Endodermal cell (in vitro differentiated cells): ENCODE results near the gene ACACA. TPM values are rescaled to one million over a fixed set of nuclear protein-coding genes. Genes with fewer than 3 reads are reported as not detected.

ENCODE experiments used
- DNase-seq: peaks from one replicate; pipeline ENCODE4 v3.0.0-alpha.2; 2017
- H3K27ac ChIP-seq: 2 replicates; pipeline ENCODE4 v1.5.1; 2013; ENCODE audit warnings: mild to moderate bottlenecking, low read depth, low read length, moderate library complexity
- H3K27me3 ChIP-seq: 2 replicates; pipeline ENCODE4 v1.6.1; 2013; ENCODE audit warnings: mild to moderate bottlenecking, low read length, moderate library complexity; ENCODE audit not compliant: insufficient read depth, control insufficient read depth, poor library complexity, severe bottlenecking
- H3K36me3 ChIP-seq: 2 replicates; pipeline ENCODE4 v1.7.0; 2013; ENCODE audit warnings: mild to moderate bottlenecking, low read length, moderate library complexity; ENCODE audit not compliant: control insufficient read depth, insufficient read depth
- H3K4me1 ChIP-seq: one replicate; pipeline ENCODE4 v1.7.0; 2013; ENCODE audit warnings: low read length; ENCODE audit not compliant: control insufficient read depth, insufficient read depth
- H3K4me3 ChIP-seq: 2 replicates; pipeline ENCODE4 v1.5.1; 2013; ENCODE audit warnings: mild to moderate bottlenecking, low read length, moderate library complexity
- H3K9ac ChIP-seq: 2 replicates; pipeline ENCODE4 v1.6.1; 2013; ENCODE audit warnings: mild to moderate bottlenecking, low read length, moderate library complexity; ENCODE audit not compliant: poor library complexity, severe bottlenecking; ENCODE audit errors: extremely low read depth
- H3K9me3 ChIP-seq: 2 replicates; pipeline ENCODE4 v1.6.1; 2013; ENCODE audit warnings: mild to moderate bottlenecking, low read length, moderate library complexity; ENCODE audit not compliant: control insufficient read depth
- H3K27ac Mint-ChIP-seq: 2 replicates; pipeline ENCODE4 v1.8.0; 2020; ENCODE audit warnings: mixed read lengths
- H3K27me3 Mint-ChIP-seq: 2 replicates; pipeline ENCODE4 v1.8.0; 2021; ENCODE audit warnings: mild to moderate bottlenecking, mixed read lengths; ENCODE audit not compliant: insufficient read depth
- H3K36me3 Mint-ChIP-seq: 2 replicates; pipeline ENCODE4 v1.8.0; 2020; ENCODE audit warnings: low read depth, mixed read lengths
- H3K4me1 Mint-ChIP-seq: 2 replicates; pipeline ENCODE4 v1.8.0; 2020; ENCODE audit warnings: mixed read lengths
- H3K4me3 Mint-ChIP-seq: 2 replicates; pipeline ENCODE4 v1.8.0; 2020; ENCODE audit warnings: mild to moderate bottlenecking, moderate library complexity, mixed read lengths
- H3K9me3 Mint-ChIP-seq: 2 replicates; pipeline ENCODE4 v1.8.0; 2020; ENCODE audit warnings: mild to moderate bottlenecking, mixed read lengths
- CTCF ChIP-seq: fragments of 200-600 bp; sonication (generic); conservative IDR thresholded peaks from 2 replicates; pipeline ENCODE4 v1.5.0; 2021; ENCODE audit warnings: antibody characterized with exemption, mild to moderate bottlenecking
- WGBS, 2 experiments: methylation state at CpG; one replicate each; pipeline versions ENCODE4 v1.1.5 to v1.1.7; 2013; ENCODE audit warnings: missing lambda C conversion rate in 2 of 2, mixed read lengths in 1 of 2; ENCODE audit not compliant: insufficient coverage in 1 of 2, insufficient read length in 1 of 2; 5-methylcytosine and 5-hydroxymethylcytosine counted together
- total RNA-seq, 2 donors: library from RNA; stranded (reverse); fragmentation: NEBNext Ultra II Directional in 1 of 2; extraction: Animal tissue kit (Norgen Biotek cat#: 25700) in 1 of 2; gene quantifications; 2 replicates in 1 of 2; 3 replicates in 1 of 2; pipeline ENCODE4 v1.2.1, GENCODE V29; 2021

Gene ACACA
- total RNA-seq, 2 donors from 2014 or later, result 66.7 to 68.6 TPM

DNA sequence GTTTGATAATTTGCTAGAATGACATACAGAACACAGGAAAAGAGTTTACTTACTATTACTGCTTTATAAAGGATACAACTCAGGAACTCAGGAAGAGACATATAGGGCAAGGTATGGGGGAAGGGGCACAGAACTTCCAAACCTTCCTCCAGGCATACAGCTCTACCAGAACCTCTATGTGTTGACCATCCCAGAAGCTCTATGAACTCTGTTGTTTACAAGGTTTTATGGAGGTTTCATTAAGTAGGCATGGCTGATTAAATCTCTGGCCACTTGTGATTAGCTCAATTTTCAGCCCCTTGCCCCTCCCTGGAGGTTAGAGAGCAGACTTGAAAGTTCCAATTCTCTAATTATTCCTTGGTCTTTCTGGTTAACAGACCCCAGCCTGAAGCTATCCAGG is 91.0 kb downstream of the ACACA start:
- H3K36me3 Mint-ChIP-seq, result peaks cover 23% of the 10 kb centered on the region
- H3K9me3 Mint-ChIP-seq, result no peaks in the 10 kb centered on the region
- H3K4me1 ChIP-seq, result no peaks in the 10 kb centered on the region
- H3K4me1 Mint-ChIP-seq, result peaks cover 4% of the 10 kb centered on the region
- peak; percentile 21 for DNase-seq
- H3K36me3 ChIP-seq, result peaks cover 12% of the 10 kb centered on the region
- TF ChIP-seq CTCF, result no peak
- H3K27ac ChIP-seq, result no peak overlapping the region
- no peak overlapping the region for H3K27ac Mint-ChIP-seq
- H3K27me3 ChIP-seq, result no peaks in the 10 kb centered on the region
- no peaks in the 10 kb centered on the region for H3K27me3 Mint-ChIP-seq
- no peak overlapping the region for H3K4me3 Mint-ChIP-seq
- H3K4me3 ChIP-seq, result no peak overlapping the region
- no peaks in the 10 kb centered on the region for H3K9me3 ChIP-seq
- H3K9ac ChIP-seq, result no peak overlapping the region

GRCh38 chr17:37312137-37312923 is 94.3 kb downstream of the ACACA start:
- Histone ChIP-seq H3K4me3 (no peak overlapping the region), H3K27ac (no peak overlapping the region), H3K27me3 (no peaks in the 10 kb centered on the region), H3K4me1 (no peaks in the 10 kb centered on the region), H3K9me3 (no peaks in the 10 kb centered on the region), H3K36me3 (peaks cover 15% of the 10 kb centered on the region), H3K9ac (no peak overlapping the region)
- Mint-ChIP-seq H3K4me3 (no peak overlapping the region), H3K27ac (no peak overlapping the region), H3K36me3 (peaks cover 18% of the 10 kb centered on the region), H3K27me3 (no peaks in the 10 kb centered on the region), H3K4me1 (peaks cover 4% of the 10 kb centered on the region), H3K9me3 (no peaks in the 10 kb centered on the region)
- 83 to 93% methylated on average over 1 to 3 of the region's 3 CpGs for WGBS, 2 experiments
- no peak for TF ChIP-seq CTCF
- DNase-seq, result peak; percentile 22

- Histone ChIP-seq H3K27ac (no peak overlapping the region), H3K4me1 (no peaks in the 10 kb centered on the region), H3K27me3 (no peaks in the 10 kb centered on the region), H3K9me3 (no peaks in the 10 kb centered on the region), H3K9ac (no peak overlapping the region), H3K36me3 (peaks cover 14% of the 10 kb centered on the region), H3K4me3 (no peak overlapping the region)
- no peak for TF ChIP-seq CTCF
- WGBS, 2 experiments, result 91 to 100% methylated on average over 1 of the region's 1 CpG
- Mint-ChIP-seq H3K4me1 (peaks cover 4% of the 10 kb centered on the region), H3K27ac (no peak overlapping the region), H3K4me3 (no peak overlapping the region), H3K36me3 (peaks cover 19% of the 10 kb centered on the region), H3K27me3 (no peaks in the 10 kb centered on the region), H3K9me3 (no peaks in the 10 kb centered on the region)
- no peak for DNase-seq
Measured at GRCh38 chr17:37310940-37311339, 95.7 kb downstream of the ACACA start.
